HepG2 (cell line): ENCODE data around the gene ZXDC. TPM values are rescaled to one million over a fixed set of nuclear protein-coding genes. Genes with fewer than 3 reads are reported as not detected.
A peak's percentile ranks its signal among the peaks of the same experiment; 100 is the strongest.

ENCODE experiments used
- ATF1 ChIP-seq: IDR thresholded peaks from 2 replicates; pipeline ENCODE4 v1.6.1; 2016; ENCODE audit warnings: mild to moderate bottlenecking, control low read depth
- ATF7-NPFF ChIP-seq: sonication (generic); formaldehyde crosslinking; IDR thresholded peaks from 2 replicates; pipeline ENCODE4 v1.8.1; 2023; ENCODE audit warnings: mild to moderate bottlenecking, low read depth, missing genetic modification reagents, moderate library complexity
- ATM ChIP-seq: fragments of 450-650 bp; IDR thresholded peaks from 2 replicates; pipeline ENCODE4 v1.7.1; 2017; ENCODE audit warnings: mild to moderate bottlenecking, borderline replicate concordance
- ETV6 ChIP-seq: sonication (generic); formaldehyde crosslinking; conservative IDR thresholded peaks from 2 replicates; pipeline ENCODE4 v1.4.0; 2020; ENCODE audit warnings: missing genetic modification reagents
- GRHL1 ChIP-seq: sonication (generic); formaldehyde crosslinking; conservative IDR thresholded peaks from 2 replicates; pipeline ENCODE4 v1.8.0; 2022; ENCODE audit warnings: missing genetic modification reagents
- IRF2 ChIP-seq: IDR thresholded peaks from 2 replicates; pipeline ENCODE4 v1.6.1; 2018; ENCODE audit warnings: missing genetic modification reagents, missing compliant biosample characterization
- KAT2B ChIP-seq: fragments of 150-350 bp; IDR thresholded peaks from 2 replicates; pipeline ENCODE4 v1.6.1; 2014; ENCODE audit warnings: low read depth, low read length, borderline replicate concordance
- KLF15 ChIP-seq: sonication (generic); formaldehyde crosslinking; IDR thresholded peaks from 2 replicates; pipeline ENCODE4 v1.8.1; 2023; ENCODE audit warnings: borderline replicate concordance, mild to moderate bottlenecking, inconsistent platforms, missing genetic modification reagents, mixed read lengths
- MLXIP ChIP-seq: sonication (generic); formaldehyde crosslinking; IDR thresholded peaks from 2 replicates; pipeline ENCODE4 v1.9.0; 2021; ENCODE audit warnings: missing genetic modification reagents, borderline replicate concordance
- NFE2L2 ChIP-seq: fragments of 150-350 bp; IDR thresholded peaks from 2 replicates; pipeline ENCODE4 v1.6.1; 2014; ENCODE audit warnings: low read length
- NFYB ChIP-seq: sonication (generic); formaldehyde crosslinking; IDR thresholded peaks from 2 replicates; pipeline ENCODE4 v1.4.0; 2020; ENCODE audit warnings: missing genetic modification reagents
- NR3C1 ChIP-seq: sonication (generic); formaldehyde crosslinking; IDR thresholded peaks from 2 replicates; pipeline ENCODE4 v1.4.0; 2020; ENCODE audit warnings: missing genetic modification reagents
- SETDB1 ChIP-seq: sonication (generic); formaldehyde crosslinking; IDR thresholded peaks from 2 replicates; pipeline ENCODE4 v1.5.1; 2020; ENCODE audit warnings: missing genetic modification reagents, mild to moderate bottlenecking, borderline replicate concordance
- TAF1 ChIP-seq: sonication (generic); formaldehyde crosslinking; IDR thresholded peaks from 2 replicates; pipeline ENCODE4 v1.4.0; 2020; ENCODE audit warnings: missing genetic modification reagents
- TOE1 ChIP-seq: sonication (generic); formaldehyde crosslinking; IDR thresholded peaks from 2 replicates; pipeline ENCODE4 v1.4.0; 2020; ENCODE audit warnings: mild to moderate bottlenecking, missing genetic modification reagents
- ZBED4 ChIP-seq: sonication (generic); formaldehyde crosslinking; IDR thresholded peaks from 2 replicates; pipeline ENCODE4 v1.4.0; 2020; ENCODE audit warnings: missing genetic modification reagents, borderline replicate concordance
- ZBTB21 ChIP-seq: sonication (generic); formaldehyde crosslinking; IDR thresholded peaks from 2 replicates; pipeline ENCODE4 v1.4.0; 2020; ENCODE audit warnings: missing genetic modification reagents
- ZBTB7B ChIP-seq: sonication (generic); formaldehyde crosslinking; IDR thresholded peaks from 2 replicates; pipeline ENCODE4 v1.4.0; 2020; ENCODE audit warnings: missing genetic modification reagents
- ZNF207 ChIP-seq: fragments of 450-650 bp; IDR thresholded peaks from 2 replicates; pipeline ENCODE4 v1.6.1; 2016; ENCODE audit warnings: antibody characterized with exemption, borderline replicate concordance
- ZNF343 ChIP-seq: sonication (generic); formaldehyde crosslinking; IDR thresholded peaks from 2 replicates; pipeline ENCODE4 v1.4.0; 2020; ENCODE audit warnings: mild to moderate bottlenecking, missing genetic modification reagents
- ZNF569 ChIP-seq: sonication (generic); formaldehyde crosslinking; IDR thresholded peaks from 2 replicates; pipeline ENCODE4 v1.5.0; 2020; ENCODE audit warnings: mild to moderate bottlenecking, missing genetic modification reagents, moderate library complexity, borderline replicate concordance
- ZNF841 ChIP-seq: sonication (generic); formaldehyde crosslinking; IDR thresholded peaks from 2 replicates; pipeline ENCODE4 v1.8.1; 2023; ENCODE audit warnings: missing genetic modification reagents, borderline replicate concordance
- ZSCAN25 ChIP-seq: sonication (generic); formaldehyde crosslinking; IDR thresholded peaks from 2 replicates; pipeline ENCODE4 v1.8.0; 2022; ENCODE audit warnings: mild to moderate bottlenecking, missing genetic modification reagents
- polyA plus RNA-seq, 8 experiments: library from polyadenylated mRNA; depleted of rRNA in 3 of 8; stranded (reverse) in 7 of 8; unstranded in 1 of 8; fragments of >200 nt; fragmentation: Illumina TruSeq in 4 of 8; extraction: Trizol in 4 of 8; gene quantifications; 2 replicates each; pipeline versions ENCODE4 v1.2.1 to v1.2.3, GENCODE V29; 2011 to 2016; ENCODE audit warnings: low read depth in 4 of 8, missing spikeins in 1 of 8, mixed read lengths in 1 of 8; ENCODE audit not compliant: insufficient read depth in 1 of 8
- total RNA-seq, 5 experiments: library from RNA; depleted of rRNA; stranded (reverse); fragments of >200 nt; fragmentation: Illumina TruSeq; extraction: Trizol; gene quantifications; 2 replicates each; pipeline ENCODE4 v1.2.3, GENCODE V29; 2016; ENCODE audit warnings: low read depth in 1 of 5

ZXDC gene
- total and polyA plus RNA-seq, 2 of the 13 experiments (the other 11 are each of a cell fraction or from before 2014, with no cell fraction given) = 17.6 to 21.2 TPM

- no peak; the same call in 1 of the 2 replicates for TF ChIP-seq ETV6
- TF ChIP-seq NR3C1 (CRISPR knock-in tag) = no peak
- TF ChIP-seq SETDB1 (CRISPR knock-in tag) = no peak
- no peak for TF ChIP-seq GRHL1 (CRISPR knock-in tag)
- TF ChIP-seq ZNF841 (CRISPR knock-in tag) = no peak
- no peak for TF ChIP-seq ZNF569 (CRISPR knock-in tag)
- TF ChIP-seq ZNF207 = no peak
- TF ChIP-seq KLF15 = no peak; the same call in 1 of the 2 replicates
- no peak for TF ChIP-seq MLXIP (CRISPR knock-in tag)
- TF ChIP-seq IRF2 (CRISPR knock-in tag) = no peak
- no peak for TF ChIP-seq ATF1 (CRISPR knock-in tag)
- TF ChIP-seq ZBED4 (CRISPR knock-in tag) = peak; percentile 69
- no peak for TF ChIP-seq ATM
- TF ChIP-seq ZBTB21 (CRISPR knock-in tag) = no peak
- peak; percentile 82; the same call in 1 of the 2 replicates for TF ChIP-seq ZSCAN25 (CRISPR knock-in tag)
- TF ChIP-seq TOE1 (CRISPR knock-in tag) = 0 out of 2 replicates have a peak, but pooled peaks have one; percentile 57
- TF ChIP-seq ZNF343 = 0 out of 2 replicates have a peak, but pooled peaks have one; percentile 14
- TF ChIP-seq TAF1 (CRISPR knock-in tag) = peak; percentile 61
- TF ChIP-seq NFYB (CRISPR knock-in tag) = no peak
- TF ChIP-seq ATF7-NPFF = peak; percentile 37; the same call in 1 of the 2 replicates
- peak; percentile 69 for TF ChIP-seq ZBTB7B (CRISPR knock-in tag)
- TF ChIP-seq KAT2B = no peak
- TF ChIP-seq NFE2L2 = no peak
These were observed 48.2 kb upstream of the ZXDC start, which contains the start of gene CHST13 (continued) for GRCh38 chr3:126523745-126524428.
